Stimulated activated CD4-positive, alpha-beta T cell treated with anti-CD3 and anti-CD28 coated beads, TNF-alpha, amount 100 ng/mL, for 48 hours (primary cell): Measurements from ENCODE around the gene PIP5KL1.
A peak's percentile ranks its signal among the peaks of the same experiment; 100 is the strongest.

ENCODE experiments used
- DNase-seq, 3 donors: peaks; one replicate each; pipeline ENCODE4 v3.0.0-alpha.2; 2020; ENCODE audit warnings: low read depth in 3 of 3

Gene PIP5KL1

GRCh38 chr9:127968700-127969383 is 38.3 kb upstream of the PIP5KL1 start:
- no peak for DNase-seq

- DNase-seq = no peak
These were observed 37.5 kb upstream of the PIP5KL1 start for GRCh38 chr9:127968042-127968441.

- DNase-seq = no peak
These were observed 36.7 kb upstream of the PIP5KL1 start for GRCh38 chr9:127967151-127967809.

- no peak for DNase-seq
These were observed 36.0 kb upstream of the PIP5KL1 start for GRCh38 chr9:127966416-127967150.

- DNase-seq = no peak
These were observed 35.4 kb upstream of the PIP5KL1 start for GRCh38 chr9:127965953-127966352.

GRCh38 chr9:127963359-127964064 is 32.9 kb upstream of the PIP5KL1 start:
- DNase-seq = no peak

- DNase-seq = no peak
These were observed 32.4 kb upstream of the PIP5KL1 start for GRCh38 chr9:127963041-127963358.

GRCh38 chr9:127962278-127962677 is 31.7 kb upstream of the PIP5KL1 start:
- DNase-seq = no peak

GRCh38 chr9:127961613-127962155 is 31.1 kb upstream of the PIP5KL1 start:
- no peak for DNase-seq

GRCh38 chr9:127961155-127961490 is 30.5 kb upstream of the PIP5KL1 start:
- no peak for DNase-seq

- no peak for DNase-seq
These were observed 30.0 kb upstream of the PIP5KL1 start for GRCh38 chr9:127960410-127961154.

- DNase-seq = no peak
These were observed 29.3 kb upstream of the PIP5KL1 start for GRCh38 chr9:127959841-127960409.

- DNase-seq = no peak
These were observed 28.8 kb upstream of the PIP5KL1 start for GRCh38 chr9:127959398-127959797.

- DNase-seq = no peak
These were observed 28.2 kb upstream of the PIP5KL1 start for GRCh38 chr9:127958728-127959127.

- DNase-seq = peak; percentile 72 to 88 (median 85)
These were observed 24.9 kb upstream of the PIP5KL1 start for GRCh38 chr9:127955294-127956015.

- DNase-seq = no peak
These were observed 24.3 kb upstream of the PIP5KL1 start for GRCh38 chr9:127954831-127955293.

- DNase-seq = no peak
These were observed 23.4 kb upstream of the PIP5KL1 start for GRCh38 chr9:127953768-127954505.

- no peak for DNase-seq
These were observed 22.6 kb upstream of the PIP5KL1 start for GRCh38 chr9:127953154-127953553.

GRCh38 chr9:127950513-127951289 is 20.1 kb upstream of the PIP5KL1 start:
- no peak for DNase-seq
